HEK293T (cell line): ENCODE results near the gene PYGB.

Experiments
- ELF4 ChIP-seq: fragments of 450-650 bp; IDR thresholded peaks from 2 replicates; pipeline ENCODE4 v1.6.1; 2017; ENCODE audit warnings: antibody characterized with exemption
- FOXK2 ChIP-seq: fragments of 450-650 bp; IDR thresholded peaks from 2 replicates; pipeline ENCODE4 v1.6.1; 2016; ENCODE audit warnings: mild to moderate bottlenecking

- TF ChIP-seq ELF4 (no peak), FOXK2 (no peak)
Measured at GRCh38 chr20:25269057-25269832, 21.4 kb downstream of the PYGB start.
